PFSK-1 (cell line): Measurements from ENCODE around the gene CAMTA1.

Experiments used
- POLR2AphosphoS5 ChIP-seq: IDR thresholded peaks from 2 replicates; pipeline ENCODE4 v1.6.1; 2012; ENCODE audit warnings: low read depth, mild to moderate bottlenecking, control low read depth, low read length, moderate library complexity
- TAF1 ChIP-seq: IDR thresholded peaks from 2 replicates; pipeline ENCODE4 v1.6.1; 2012; ENCODE audit warnings: low read length, control low read depth, borderline replicate concordance; ENCODE audit not compliant: insufficient read depth

DNA sequence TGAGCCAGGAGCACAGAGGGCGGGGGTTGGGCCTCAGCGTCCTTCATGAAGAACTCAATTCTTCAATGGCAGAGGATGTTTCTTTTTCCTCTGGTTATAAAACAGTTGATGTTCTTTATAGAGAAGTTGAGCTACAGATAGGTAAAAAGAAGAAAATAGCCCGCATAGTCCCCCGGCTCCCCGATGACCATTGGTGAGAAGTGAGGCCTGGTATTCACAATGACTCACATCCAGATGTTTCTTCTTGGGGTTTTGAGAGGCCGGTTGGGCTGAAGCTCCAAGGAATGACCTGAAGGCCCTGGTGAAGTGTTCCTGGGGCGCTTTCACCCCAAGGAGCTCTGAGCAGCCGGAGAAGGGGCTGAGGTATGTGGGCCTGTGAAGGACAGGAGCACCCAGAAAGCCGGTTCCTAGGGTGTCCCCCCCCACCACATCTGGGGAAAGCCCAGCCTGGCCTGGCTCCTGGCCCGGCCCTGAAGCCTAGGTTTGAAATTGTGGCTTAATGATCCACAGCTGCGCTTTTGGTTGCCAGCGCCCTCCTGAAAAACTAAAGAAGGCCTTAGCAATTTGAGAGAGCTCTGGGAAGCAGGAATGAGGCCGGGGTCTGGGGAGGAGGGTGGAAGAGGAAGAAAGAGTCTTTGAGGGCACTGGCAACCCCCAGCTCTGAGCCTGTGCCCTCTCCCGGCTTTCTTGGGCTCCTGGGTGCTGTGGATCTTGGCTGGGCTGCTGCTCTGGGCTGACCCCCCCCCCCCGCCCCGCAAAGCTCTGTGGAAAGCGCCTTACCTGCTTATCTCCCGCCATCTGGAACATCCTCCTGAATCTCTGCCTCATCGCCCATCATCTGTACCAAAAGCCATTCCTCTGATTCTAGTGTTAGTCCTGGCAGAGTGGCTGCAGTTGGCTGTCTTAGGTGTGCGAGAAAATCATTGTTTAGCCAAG lies 444.7 kb downstream of the CAMTA1 start:
- no peak for TF ChIP-seq POLR2AphosphoS5
- no peak for TF ChIP-seq TAF1
